ENCODE results near the gene ARID2.

- TF ChIP-seq CTCF (IDR thresholded peaks at IDR 0.05) = no peak
- no peak for TF ChIP-seq EP300 (IDR thresholded peaks at IDR 0.05)
Observed at GRCh38 chr12:45879363-45879895, 149.9 kb downstream of the ARID2 start.
